GM19452 (cell line): ENCODE measurements around the gene EMD.

ENCODE experiments used
- ATAC-seq: cut with Tn5 transposase; IDR thresholded peaks from one replicate; pipeline ENCODE4 v1.9.1; 2021; ENCODE audit not compliant: unreplicated experiment

The EMD gene

DNA sequence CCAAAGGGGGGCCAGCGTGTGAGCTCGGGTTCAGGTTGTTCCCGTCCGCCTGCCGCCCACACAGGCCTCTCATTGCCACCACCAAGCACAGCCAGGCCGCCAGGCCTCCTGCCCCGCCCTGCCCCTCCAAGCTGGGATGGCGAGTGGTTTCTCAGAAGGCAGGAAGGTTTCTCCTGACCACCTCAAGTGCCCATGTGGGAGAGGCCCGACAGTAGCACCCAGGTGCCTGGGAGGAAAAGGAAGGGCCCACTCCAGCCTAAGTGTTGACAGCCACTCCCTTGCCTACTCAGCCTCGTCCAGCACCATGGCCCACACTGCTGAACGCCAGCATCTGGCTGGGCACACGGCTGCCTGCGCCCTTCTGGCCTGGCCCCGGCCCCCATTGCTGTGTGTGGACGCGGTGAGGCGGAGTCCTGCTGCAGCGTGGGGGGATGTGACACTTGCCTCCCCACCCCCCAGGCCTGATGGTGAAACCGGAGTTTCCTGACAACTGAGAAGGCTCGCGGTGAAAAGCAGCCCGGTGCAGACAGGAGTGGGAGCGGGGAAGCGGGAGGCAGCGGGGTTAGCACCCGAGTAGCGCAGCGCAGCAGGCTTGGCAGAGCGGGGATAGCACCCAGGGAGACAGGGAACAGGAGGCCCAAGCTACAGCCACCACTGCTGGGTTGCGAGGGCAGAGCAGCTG is 23.9 kb upstream of the EMD start:
- ATAC-seq, result no peak

DNA sequence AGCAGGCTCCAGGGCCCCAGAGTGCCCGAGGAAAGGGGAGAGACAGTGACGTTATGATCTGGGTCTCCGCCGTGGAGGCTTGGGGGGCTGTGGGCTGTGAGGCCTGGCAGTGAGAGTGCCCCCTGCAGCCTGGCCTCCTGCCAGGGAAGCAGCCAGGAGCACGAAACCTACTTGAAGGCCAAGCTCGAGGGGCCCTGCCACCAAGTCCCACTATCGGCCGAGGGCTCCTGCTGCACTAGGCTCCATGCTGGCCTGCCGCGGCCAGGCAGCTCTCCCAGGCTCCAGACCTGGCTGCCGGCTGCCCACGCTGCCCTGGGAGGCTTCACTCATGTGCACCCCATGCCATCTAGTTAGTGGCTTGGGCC is 23.3 kb upstream of the EMD start:
- ATAC-seq, result no peak

DNA sequence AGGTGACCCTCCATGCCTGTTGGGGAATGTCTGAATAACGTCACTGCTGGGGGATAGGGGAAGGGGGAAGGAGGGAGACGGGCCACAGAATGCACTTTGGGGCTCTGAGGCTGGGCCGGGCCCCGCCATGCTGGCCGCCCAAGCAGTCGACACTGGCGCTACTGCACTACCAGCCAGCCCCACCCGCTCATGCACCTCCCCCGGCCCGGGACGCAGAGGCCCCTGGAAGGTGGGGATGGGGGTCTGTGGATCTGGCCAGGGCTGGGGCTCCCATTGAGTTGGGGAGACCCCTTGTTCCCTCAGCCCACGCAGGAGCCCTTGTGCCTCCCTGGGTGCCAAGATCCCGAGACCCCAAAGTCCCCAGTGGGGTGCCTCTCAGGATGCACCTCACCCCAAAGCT is 22.5 kb upstream of the EMD start:
- ATAC-seq, result no peak

DNA sequence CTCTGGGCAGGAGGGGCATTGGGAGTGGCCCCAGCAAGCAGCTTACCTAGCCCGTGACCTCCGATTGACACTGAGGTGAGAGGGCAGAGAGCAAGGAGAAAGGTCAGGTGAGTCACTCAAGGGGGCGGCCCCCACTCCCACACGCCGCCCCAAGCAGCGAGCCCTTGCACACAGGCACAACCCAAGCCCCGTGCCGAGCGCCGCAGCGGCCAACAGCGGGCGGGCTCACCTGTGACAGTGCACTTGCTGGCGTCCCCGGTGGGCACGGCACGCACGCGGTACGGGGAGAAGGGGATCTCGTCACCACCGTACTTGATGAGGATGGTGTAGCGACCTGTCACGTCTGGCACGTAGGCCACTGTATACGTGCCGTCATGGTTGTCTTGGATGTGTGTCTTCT is 21.9 kb upstream of the EMD start:
- no peak for ATAC-seq

DNA sequence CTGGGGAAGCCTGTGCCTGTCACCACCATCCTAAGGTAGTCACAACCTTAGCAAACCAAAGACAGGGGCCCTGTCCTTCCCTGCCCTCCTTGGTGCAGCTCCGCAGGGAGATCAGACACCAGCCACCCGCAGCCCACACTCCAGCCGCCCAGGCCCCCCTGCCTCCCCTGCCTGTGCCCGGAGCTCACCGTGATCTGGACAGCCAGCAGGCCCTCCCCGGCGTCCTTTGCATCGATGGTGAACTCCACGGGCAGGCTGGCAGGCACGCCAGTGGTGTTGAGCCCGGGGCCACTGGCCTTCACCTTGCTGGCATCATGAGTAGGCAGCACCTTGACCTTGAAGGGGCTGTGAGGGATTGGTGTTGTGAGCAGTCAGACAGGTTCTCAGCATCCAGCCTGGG is 21.1 kb upstream of the EMD start:
- no peak for ATAC-seq

DNA sequence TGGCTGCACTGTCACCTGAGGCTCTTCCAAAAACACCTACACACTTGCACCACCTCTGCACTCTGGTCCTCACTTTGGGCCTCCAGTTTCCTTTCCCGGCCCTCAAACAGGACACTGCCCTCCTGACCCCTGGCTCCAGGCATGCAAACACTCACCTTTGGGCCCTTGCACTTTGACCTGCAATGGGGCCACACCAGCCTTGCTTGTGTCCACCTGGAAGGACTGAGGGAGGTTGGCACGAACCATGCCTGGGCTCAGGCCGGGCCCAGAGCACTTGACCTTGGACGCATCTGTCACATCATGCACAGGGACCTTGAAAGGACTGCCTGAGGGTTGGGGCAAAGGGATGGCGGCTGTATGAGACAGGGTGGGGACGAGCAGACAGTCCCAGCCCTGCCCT is 20.3 kb upstream of the EMD start:
- no peak for ATAC-seq

DNA sequence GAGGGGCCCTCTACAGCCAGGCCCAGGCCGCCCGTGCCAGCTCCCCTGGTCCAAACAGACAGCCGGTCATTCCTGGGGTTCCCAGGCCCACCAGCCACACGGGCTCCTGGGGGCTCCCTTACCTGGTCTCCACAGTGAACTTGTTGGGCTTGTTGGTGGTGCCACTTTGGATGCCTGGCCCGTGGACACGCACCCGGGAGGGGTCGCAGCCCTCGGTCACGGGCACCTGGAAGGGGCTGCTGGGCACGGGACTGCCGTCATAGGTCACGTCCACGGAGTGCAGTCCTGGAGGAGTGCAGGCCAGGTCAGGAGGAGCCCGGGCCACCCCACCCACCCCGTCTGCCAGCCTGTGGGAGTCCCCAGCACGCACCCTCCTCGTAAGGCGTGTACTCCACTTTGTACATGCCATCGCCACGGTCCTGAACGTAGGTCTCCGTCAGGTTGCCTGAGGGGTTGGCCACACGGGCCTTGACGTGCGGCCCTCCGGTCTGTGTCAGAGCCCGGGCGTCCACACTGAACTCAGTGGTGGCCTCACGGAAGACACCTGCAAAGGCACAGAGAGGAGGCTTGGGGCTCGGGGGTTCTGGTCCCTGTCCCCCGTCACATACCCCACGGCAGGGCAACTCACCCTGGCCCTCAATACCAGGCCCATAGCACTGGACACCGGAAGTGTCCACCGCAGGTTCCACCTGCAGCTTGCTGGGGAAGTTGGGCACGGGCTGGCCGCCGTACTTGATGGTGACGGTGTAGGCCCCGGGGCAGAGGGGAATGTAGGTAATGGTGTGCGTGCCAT is 19.5 kb upstream of the EMD start:
- no peak for ATAC-seq

DNA sequence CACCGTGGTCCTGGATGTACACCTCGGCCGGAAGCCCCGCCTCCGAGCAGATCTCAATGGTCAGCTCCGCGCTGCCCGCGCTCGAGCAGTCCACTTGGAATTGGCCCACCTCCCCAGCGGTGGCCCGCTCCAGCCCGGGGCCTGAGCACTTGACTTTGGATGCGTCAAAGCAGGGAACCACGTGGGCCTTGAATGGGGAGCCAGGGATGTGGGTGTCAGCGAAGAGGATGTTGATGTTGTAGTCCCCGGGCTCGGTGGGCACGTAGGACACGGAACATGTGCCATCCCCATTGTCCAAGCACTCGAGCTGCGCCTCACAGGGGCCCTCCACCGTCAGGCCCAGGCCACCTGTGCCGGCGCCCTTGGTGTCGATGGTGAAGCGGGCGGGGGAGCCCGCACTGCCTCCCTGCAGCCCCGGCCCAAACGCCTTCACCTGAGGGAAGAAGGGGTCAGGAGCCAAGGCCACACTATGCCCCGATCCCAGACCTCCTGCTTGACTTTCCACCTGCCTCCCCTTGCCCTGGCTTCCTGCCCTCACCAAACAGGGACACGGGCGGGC is 18.9 kb upstream of the EMD start:
- no peak for ATAC-seq

DNA sequence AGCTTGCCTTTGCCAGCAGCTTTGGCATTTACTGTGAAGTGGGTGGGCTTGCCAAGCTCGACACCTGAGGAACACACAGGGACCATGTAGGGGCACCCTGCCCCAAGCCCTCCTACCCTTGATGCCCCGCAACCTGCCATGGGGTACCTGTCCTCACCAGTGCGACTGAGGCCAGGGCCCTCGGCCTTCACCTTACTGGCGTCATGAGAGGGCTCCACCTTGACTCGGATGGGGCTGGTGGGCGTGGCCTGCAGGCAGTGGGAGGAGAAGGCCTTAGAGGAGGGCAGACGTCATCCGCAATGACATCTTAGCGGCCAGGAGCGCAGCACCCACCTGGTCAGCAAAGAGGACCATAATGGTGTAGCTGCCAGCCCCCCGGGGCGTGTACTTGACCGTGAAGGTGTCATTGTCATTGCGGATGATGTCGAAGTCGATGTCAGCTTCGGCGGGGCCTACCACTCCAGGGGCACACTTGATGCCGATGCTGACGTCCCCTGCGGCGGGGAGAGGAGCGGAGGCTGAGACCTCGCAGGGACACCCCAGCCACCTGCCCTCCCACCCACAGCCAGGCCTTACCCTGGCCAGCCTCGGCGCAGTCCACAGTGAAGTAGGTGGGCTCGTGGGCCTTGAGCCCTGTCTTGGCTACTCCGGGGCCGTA is 16.9 kb upstream of the EMD start:
- no peak for ATAC-seq

DNA sequence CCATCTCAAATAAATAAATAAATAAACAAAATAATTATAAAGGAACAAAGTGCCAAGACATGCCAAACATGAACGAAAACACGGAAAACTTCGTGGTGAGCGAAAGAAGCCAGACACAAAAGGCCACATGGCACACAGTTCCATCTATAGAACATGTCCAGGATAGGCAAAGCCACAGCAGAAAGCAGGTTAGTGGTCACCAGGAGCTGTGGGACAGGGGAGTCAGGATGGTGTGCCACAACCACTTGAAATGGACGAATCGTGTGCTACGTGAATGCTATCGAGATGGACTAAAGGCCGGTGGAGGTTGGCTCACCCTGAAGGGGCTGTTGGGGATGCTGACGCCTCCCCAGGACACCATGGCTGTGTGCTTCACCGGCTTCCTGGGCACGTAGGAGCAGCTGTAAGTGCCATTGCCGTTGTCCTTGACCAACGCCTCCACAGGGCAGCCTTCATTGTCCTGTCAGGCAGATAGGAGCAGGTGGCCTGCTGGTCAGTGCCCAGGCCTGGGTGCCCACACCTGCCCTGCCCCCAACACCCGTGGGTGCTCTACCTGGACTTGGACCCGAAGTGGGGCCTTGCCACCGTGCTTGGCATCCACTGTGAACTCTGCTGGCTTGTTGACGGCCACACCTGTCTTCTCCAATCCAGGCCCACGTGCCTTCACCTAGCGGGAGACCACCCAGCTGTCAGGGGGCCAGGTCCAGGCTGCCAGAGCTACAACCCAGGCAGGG is 15.2 kb upstream of the EMD start:
- ATAC-seq, result no peak

DNA sequence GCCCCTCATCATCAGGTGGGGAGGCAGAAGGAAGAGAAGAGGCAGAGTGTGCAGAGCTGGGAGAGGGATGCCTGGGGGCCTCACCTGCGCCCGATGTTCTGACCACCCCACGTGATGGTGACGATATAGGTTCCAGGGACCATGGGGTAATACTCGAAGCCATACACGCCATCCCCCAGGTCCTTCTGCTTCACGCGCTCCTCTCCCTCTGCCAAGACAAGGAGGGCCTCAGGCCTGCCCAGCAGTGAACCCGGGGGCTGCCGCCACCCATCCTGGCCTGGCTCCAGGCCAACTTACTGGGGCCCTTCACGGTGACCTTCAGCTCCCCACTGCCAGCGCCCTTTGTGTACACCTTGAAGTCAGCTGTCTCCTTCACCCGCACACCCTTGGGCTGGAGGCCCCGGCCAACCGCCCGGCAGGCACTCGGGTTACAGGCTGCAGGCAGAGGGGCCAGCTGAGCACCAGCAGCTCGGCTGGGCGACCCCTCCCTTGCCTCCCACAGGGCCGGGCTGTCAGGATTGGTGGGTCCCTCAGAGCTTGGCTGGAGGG is 14.0 kb upstream of the EMD start:
- ATAC-seq, result no peak

DNA sequence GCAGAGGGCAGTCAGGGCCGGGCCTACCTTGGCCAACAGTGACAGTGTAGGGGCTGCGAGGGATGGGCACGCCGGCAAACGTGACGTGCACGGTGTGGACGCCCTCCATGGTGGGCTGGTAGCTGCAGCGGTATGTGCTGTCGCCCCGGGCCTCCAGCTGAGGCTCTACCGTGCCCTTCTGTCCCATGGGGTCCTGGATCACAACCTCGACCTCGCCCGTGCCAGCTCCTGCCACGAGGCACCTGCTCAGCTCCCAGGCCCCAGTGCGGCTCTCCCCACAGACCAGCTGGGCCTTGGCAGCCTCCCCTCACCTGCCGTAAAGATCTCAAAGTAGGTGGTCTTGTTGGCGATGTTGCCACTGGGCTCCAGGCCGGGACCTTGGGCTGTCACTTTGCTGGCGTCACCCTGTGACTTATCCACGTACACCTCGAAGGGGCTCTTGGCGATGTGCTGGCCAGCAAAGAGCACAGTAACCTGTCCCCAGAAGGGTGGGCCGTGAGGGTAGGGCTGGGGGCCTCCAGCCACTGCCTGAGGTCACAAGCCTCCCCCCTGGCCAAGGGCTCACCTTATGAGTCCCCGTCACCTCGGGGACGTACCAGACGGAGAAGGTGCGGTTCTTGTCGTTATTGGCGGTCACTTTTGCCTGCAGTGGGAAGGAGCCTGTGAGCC is 13.0 kb upstream of the EMD start:
- no peak for ATAC-seq

DNA sequence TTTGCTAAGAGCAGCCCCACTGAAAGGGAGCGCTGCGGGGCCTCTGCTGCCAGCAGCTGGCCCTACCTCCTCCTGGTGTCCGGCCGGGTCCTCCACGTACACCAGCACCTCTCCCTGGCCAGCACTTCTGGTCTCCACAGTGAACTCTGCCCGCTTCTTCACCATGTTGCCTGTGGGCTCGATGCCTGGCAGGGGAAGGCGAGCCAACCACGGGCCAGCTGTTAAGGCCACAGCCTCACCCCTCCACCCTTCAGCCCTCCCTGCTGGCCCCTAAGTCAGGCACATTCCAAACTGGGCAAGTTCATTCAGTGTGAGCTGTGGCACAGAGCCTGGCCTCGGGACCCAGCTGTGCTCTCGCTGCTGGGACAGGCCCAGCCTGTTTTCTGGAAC is 12.4 kb upstream of the EMD start:
- no peak for ATAC-seq

DNA sequence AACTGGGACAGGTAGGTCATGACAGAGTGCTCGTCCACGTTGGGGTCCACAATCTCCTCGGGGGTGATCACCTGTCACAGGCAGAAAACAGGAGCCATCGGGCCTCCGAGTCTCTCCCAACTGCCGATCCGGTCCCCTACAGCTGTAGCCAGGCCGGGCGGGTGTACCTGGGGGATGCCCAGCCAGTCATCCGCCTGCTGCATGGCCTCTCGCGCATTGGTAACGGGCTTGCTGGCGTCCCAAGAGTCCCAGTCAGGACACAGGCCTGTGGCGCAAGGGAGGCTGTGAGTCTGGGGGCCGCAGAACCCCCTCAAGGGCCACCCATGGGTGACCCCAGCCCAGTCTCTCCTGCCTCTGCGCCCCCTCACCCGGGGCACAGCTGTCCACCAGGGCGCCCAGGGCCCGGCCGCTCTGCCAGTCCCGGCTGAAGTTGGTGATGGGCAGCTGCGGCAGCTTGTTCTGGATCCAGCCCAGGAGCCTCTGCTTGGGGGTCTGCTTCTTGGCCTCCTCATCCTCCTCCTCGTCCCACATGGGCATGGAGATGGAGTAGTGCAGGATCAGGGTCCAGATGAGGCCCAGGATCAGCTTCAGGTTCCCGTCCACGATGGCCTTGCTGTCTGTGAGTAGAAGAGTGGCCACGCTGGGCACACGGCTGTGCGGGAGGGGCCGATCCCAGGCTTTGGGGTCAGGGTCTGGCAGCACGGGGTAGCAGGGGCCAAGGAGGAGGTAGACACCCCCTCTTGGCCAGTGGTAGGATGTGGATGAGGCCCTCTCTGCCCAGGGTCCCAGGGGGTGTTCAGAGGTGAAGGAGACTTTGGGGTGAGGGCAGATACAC is 11.4 kb upstream of the EMD start:
- ATAC-seq, result no peak

DNA sequence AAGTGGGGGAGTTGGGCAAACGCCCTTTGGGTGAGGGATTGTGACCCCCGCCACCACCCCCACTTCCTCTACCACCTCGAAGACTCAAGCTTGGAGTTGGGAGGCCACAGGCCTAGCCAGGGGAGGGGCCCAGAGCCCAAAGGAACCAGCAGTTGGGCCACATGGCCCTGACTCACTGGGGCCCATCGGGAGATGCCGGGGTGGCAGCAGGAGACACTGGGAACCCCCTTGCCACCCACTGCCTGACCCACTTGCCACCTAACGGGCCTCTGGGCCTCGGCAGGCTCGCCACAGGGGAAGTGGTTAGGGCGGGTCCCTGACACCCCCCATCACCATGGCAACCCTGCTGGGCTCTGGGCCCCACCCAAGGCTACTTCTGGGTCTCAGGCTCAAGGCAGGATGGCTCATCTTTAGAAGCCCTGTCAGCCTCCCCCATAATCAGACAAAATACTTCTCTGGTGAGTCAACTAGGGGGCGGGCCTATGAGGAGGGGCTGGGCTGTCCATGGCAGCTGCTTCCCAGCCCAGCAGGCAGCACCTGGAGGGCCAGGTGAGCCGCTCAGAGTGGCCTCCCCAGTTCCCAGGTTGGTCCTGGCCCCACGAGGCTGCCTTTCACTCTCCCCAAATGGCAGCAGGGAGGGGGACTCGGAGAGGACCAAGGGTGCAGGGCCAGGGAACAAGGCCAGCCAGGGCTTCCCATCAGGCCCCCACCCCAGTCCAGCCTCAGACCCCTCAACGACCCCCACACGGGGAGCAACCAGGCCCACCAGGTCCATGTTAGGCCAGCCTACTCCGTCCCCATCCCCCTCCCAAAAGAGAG is 10.3 kb upstream of the EMD start:
- ATAC-seq, result no peak

DNA sequence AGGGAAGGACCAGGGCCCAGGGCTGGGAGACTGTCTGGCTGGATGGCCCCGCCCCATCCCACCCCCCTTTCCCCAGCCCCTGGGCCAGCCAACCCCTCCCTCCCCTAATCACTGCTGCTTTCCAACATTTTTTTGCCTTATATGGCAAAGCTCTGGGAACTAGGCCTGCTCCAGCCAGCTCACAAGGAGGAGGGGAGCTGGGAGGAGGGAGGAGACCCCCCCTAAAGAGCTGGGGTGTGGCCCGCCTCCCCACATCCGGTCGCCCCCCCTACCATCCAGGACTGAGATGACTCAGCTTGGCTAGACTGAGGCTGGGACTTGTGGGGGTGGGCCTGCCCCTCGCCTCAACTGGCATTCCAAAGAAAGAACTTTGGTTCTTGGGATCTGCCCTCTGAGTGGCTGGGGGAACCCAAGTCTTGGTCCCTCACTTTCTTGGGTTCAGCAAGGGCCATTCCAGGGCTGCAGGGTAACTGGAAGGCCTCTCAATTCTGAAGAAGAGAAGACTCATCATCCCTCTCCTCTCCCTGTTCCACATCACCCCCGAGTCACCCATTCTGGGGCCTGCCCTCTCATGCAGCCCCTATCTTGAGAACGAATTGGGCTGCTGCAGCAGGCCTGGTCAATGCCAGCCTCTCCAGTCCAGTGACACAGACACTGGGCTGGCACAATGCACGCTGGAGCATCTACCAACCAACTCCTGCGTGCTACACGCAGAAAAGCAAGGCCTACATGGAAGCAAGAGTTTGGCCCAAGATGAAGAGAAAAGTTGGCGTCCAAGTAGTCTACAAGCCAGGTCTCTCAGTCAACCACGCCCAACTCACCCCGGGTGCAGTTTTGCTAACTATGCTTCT is 9.4 kb upstream of the EMD start:
- no peak for ATAC-seq

DNA sequence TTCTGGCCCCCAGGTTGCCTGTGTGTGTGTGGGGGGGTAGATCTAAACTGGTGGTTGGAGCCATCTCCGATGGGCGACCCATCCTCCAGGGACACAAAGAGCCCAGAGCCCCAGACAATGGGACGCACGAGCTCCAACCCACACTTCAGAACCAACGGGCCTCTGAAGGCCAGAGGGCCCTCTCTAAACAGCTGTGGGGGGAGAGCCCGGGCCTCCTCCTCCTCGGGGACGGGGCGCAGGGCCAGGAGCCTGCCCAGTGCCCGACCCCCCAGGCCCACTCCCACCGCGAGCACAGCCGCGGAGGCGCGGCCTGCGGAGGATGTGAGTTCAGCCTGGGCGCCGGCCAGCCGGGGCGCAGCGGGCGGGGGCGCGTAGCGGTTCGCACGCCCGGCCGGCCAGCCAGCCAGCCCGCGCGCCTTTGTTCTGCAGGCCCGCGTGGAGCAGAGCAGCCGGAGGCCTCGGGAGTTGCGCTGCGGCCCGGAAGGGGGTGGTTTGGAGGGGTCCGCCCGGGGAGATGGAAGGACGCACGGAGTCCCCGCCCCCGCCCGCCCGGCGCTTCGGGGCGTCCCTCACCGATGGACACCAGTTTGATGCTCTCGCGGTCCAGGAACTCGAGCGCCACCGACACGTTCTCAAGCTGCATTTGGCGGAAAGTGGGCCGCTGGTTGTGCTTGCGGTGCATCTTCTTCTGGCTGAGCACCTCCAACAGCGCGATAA is 8.6 kb upstream of the EMD start:
- ATAC-seq, result no peak
